NCI-H82 treated with DMSO at 0.1 percent for 48 hours (cell line): Measurements from ENCODE around the gene TMEM88.

Experiments used
- DNase-seq: peaks from one replicate; lab custom pipeline; 2025; ENCODE audit not compliant: unreplicated experiment; lab: John Stamatoyannopoulos, UW

TMEM88 gene

GRCh38 chr17:7843536-7844291 lies 11.2 kb upstream of the TMEM88 start:
- peak; percentile 78 for DNase-seq

- DNase-seq: peak; percentile 92
Observed at GRCh38 chr17:7844292-7845154, 10.3 kb upstream of the TMEM88 start.

- no peak for DNase-seq
Observed at GRCh38 chr17:7845359-7846062, 9.4 kb upstream of the TMEM88 start.

GRCh38 chr17:7846063-7846735 lies 8.7 kb upstream of the TMEM88 start:
- no peak for DNase-seq

- DNase-seq: no peak
Observed at GRCh38 chr17:7846765-7847661, 7.9 kb upstream of the TMEM88 start.

- no peak for DNase-seq
Observed at GRCh38 chr17:7848131-7848579, 6.7 kb upstream of the TMEM88 start.

- DNase-seq: no peak
Observed at GRCh38 chr17:7848739-7849129, 6.1 kb upstream of the TMEM88 start.

- DNase-seq: no peak
Observed at GRCh38 chr17:7849130-7849750, 5.6 kb upstream of the TMEM88 start.

GRCh38 chr17:7849751-7850504 lies 4.9 kb upstream of the TMEM88 start:
- no peak for DNase-seq

- DNase-seq: no peak
Observed at GRCh38 chr17:7850701-7851437, 4.0 kb upstream of the TMEM88 start.

GRCh38 chr17:7851438-7852261 lies 3.2 kb upstream of the TMEM88 start:
- peak; percentile 87 for DNase-seq

GRCh38 chr17:7852262-7852670 lies 2.6 kb upstream of the TMEM88 start:
- no peak for DNase-seq

- DNase-seq: no peak
Observed at GRCh38 chr17:7852919-7853690, 1.8 kb upstream of the TMEM88 start.

- DNase-seq: no peak
Observed at GRCh38 chr17:7853691-7854038, 1.2 kb upstream of the TMEM88 start.

GRCh38 chr17:7854078-7854777 lies 638 bp upstream of the TMEM88 start:
- no peak for DNase-seq

GRCh38 chr17:7855660-7856010 lies 769 bp downstream of the TMEM88 start:
- DNase-seq: no peak
